ENCODE measurements around the gene GLB1L.
"Not testable (repeated sequence)": the region's sequence is repeated elsewhere in the genome, so short reads cannot be mapped to it uniquely, and the experiment has no call there.

GLB1L gene

DNA sequence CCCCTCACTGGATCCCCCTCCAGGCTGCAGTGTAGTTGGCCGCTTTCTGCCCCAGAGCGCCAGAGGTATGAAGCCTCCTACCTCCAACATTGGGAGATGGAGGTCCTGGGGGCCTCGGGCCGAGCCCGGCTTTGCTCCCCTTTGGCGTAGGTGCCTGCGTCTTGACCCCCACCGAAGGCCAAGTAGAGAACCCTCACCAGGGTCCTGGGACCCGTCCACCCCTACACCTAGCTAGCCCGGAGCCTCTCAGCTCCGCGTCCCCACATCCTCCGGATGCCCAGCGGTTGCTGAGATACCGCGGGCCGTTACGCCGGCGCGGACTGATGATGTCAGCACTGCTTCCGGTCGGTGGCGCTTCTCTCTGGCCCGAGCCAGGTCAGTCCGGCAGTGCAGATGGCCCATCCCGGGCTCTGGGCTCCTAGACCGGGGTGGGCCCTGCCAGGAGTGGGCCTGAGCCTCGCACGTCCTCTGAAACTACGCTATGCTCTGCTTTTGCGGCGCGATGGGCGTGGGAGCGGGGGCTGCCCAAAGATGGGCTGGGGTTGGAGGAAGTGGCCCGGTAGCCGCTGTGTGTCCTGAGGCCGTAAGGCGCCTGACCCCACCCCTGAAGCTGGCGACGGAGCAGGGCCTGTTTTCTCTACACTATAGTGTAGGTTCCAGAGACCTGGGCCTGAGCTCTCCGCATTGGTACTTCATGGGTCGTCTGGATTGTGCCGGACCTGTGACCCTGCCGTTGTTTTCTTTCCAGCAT lies at the start of gene GLB1L, which contains the start of gene STK16:
TSS of gene GLB1L (minus strand) at position 297 of the 751 bp plus-strand sequence. CDS start 1,871 bp downstream, outside the sequence.
TSS of gene STK16 (plus strand) at position 332 of the 751 bp plus-strand sequence. CDS start 521 bp downstream, outside the sequence.
- DNase-seq: peak; percentile 87 to 89

DNA sequence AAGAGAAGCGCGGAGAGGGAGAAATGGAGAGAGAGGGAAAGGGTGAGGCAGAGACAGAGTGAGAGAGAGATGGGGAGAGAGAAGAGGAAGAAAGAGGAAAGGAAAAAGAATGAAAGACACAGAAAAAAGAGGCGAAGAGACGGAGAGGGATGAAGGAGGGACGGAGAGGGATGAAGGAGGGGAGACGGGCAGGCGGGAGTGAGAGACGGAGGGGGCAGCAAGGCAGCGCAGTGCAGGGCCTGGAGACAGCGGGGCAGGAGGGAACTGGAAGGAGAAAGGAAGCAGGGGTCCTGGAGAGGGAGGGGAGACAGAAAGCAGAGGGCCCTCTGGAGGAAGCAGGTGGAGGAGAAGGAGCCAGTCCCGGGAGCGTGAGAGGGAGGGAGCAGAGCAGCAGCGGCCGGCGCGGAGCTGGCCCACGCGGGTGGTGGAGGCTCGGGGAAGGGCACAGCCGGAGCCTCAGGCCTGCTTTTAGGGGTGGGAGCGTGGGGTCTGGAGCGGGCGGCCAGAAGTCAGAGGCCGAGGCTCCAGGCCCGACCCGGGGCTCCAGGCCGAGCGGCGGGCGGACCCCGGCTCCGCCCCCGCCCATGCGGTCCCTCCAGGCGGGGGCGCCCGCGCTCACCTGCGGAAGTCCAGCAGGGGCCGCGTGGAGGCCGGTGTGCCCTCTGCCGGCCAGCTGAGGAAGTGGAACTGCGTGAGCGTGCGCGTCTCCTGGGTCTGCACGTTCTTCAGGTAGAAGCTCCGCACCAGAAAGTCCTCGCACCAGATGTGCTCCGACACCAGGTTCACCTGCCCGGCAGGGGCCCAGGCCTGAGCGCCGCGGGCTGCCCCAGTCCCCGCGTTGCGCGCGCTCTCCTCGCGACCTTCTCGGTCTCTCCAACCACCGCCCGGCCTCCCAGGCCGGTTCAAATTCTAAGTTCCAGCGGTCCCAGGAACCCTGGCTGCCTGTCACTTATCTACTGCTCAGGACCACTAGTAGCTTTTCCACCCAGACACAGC lies 49.4 kb upstream of the GLB1L start:
- no peak for DNase-seq

- no peak for DNase-seq
Measured at GRCh38 chr2:219293736-219294231, 48.5 kb upstream of the GLB1L start.

- no peak for DNase-seq
Measured at GRCh38 chr2:219292616-219293015, 47.4 kb upstream of the GLB1L start.

DNA sequence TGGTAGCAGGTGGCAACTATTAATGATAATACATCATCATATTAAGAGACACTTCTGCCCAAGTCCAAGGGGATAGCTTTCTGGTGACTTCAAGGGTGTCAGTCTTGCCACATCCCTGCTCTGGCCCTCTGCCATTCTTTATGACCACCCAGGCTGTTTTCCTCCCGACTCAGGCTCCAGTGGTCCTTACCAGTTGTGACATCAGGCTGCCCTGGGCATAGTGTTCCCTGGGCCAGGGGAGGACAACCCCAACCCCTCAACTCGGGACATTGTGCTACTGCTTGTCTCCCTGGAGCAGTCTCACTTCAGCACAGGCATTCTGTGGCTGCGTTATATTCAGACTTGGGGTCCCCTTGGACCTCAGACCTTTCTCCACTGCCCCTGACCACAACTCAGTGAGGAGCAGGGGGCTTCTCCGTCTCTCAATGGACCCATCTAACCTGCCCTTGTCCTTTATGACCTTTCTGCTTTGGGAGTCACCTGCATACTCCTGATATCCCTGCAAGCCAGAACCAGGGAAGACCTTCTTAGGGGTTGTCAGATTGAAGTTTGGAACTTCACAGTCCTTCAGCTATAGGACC lies 46.8 kb upstream of the GLB1L start:
- DNase-seq: no peak

- no peak for DNase-seq
Measured at GRCh38 chr2:219291394-219291793, 46.1 kb upstream of the GLB1L start.

DNA sequence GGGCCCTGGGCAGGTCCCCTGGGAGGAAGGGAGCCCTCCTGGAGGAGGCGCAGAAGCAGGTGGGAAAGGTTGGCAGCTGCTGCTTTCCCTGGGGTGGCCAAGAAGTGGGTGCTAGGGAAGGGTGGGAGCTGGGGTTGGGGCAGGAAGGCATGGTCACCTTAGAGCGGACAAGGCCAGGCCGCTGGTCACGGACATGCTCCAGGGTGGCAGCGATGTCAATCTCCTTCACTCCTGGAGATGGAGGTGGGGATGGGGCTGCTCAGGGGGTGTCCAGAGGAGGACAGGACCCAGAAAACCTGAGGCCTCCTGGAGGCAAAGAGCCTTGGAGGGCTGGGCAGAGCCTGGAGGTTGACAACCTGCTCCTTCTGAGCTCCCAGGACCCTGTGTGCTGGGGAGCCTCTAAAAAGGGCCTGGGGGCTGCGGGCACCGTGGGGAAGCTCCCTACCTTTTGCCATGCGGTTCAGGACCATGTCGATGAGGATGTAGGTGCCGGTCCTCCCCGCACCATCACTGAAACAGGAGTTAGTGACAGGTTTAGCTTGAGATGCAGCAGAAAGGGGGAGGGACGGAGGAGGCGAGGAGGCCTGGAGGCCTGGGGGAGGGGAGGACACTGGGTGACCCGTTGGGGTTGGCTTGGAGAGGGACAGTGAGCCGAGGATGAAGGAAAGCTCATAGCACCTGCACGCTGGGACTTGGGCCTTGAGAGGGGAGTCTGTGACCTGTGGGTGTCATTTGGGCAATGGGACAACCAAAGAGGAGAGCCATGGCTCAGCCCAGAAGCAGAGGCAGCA lies 45.3 kb upstream of the GLB1L start:
- no peak for DNase-seq

DNA sequence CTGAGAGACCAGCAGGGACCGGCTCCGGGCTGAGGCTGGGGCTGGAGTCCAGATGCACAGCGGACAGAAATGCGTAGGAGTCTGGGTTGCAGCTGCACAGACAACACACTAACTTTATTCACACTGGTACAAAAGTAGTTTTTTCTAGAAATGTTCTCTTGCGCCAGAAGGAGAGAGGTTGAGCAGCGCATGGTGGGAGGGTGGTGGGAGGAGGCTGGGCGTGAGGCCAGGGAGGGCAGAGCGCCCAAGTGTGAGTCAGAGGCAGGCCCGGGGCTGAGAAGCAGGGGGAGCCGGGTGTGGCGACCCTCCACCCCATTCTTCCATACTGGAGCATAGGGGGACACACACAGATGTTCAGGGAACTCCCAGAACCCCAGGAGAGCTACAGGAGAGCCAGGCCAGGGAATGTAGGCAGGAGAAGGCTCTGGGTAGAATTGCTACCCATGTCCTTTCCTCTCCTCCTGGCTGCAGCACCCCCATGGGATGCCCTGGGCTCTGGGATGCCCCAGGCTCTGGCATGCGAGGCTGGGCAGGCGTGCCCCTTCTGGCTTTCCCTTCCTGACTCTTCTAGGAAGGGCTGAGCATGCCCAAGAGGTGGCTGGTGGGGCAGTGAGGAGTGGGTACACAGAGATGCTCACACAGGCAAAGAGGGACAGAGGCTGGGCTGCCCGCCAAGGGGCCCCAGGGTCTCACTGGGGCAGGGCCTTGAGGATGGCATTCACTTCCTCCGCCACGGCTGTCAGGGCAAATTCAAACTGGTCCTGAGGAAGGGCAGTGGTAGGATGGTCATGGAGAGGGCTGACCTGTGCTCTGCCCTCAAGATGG lies 44.5 kb upstream of the GLB1L start:
- no peak for DNase-seq

- no peak for DNase-seq
Measured at GRCh38 chr2:219289195-219289536, 43.9 kb upstream of the GLB1L start.

DNA sequence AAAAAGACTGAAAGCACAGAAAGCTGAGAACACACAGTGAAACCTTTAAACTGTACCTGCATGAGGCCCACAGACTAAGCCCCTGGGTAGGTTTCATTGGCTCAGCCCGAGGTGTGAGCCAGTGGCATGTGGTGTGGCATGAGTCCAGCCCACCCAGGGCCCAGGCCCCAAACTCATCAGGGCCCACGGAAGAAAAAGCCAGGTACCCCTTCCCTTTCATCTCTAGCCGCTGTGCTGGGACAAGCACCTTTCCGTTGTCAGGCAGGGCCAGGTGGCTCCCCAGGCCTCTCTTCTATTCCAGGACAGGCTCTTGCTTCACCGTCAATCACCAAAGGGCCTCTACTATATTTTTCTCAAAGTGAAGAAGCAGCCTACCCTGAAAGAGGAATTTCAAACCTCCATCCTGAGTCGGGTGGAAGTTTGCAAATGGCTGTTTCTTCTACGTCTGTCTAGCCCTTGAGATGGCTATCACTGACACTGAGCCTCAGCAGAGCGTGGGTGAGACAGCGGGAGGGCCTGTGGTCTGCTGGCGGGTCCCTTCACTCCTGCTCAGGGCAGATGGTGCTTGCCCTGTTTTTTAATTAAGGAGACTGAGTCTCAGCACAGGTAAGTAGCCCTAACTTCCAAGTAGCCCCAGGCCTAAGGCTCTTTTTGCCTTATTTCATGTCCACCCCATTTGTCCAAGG lies 42.5 kb upstream of the GLB1L start:
- DNase-seq: no peak

DNA sequence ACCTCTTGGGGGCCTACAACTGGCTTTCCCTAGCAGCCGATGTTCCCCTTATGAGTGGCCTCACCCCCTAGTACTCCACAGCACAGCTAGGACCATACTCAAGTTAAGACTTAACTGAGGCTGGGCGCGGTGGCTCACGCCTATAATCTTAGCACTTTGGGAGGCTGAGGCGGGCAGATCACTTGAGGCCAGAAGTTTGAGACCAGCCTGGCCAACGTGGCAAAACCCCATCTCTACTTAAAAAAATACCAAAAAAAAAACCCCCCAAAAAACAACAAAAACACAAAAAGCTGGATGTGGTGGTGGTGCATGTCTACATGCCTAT lies 41.8 kb upstream of the GLB1L start:
- not testable (repeated sequence) for DNase-seq

- DNase-seq: no peak
Measured at GRCh38 chr2:219286436-219287115, 41.3 kb upstream of the GLB1L start.

DNA sequence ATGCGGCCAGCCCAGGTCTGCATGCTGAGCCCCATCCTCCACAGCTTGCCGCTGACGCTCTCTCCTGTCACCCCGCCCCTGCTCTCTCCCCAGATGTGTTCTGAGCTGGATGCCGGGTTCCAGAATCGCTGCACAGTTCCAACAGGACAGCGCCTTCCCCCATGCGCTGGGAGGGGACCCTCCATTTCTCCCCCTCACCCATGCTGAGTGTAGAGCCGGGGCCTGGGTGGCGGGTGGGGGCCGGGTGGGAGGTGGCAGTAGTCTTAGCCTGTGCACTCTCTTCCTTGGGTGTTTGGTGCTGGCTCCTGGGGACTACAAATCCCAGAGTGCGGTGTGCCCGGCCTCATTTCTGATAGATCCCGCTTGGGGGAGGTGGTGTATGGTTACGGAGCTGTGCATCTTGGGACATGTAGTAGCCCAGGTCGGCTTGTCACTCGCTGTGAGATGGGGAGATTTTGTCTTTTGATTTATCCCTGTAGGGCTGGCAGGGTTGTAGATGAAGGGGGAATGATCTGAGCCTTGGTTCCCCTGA lies 40.7 kb upstream of the GLB1L start:
- DNase-seq: no peak

DNA sequence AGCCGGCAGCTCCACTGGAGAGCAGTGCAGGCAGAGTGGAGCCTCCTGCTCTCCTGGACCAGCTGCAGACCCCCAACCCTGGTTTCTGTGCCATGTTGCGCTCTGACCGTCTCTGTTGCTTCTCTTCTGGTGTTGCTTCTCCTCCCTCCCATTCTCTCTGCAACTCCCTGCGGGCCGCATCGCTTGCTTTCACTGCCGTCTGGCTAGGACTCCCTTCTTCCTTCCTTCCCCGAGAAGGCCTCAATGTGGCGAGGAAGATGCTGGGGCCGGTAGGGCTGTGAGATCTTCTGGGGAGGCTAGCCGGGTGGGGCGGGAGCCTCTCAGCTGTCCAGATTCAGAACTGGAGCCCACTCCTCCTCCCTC lies 40.1 kb upstream of the GLB1L start:
- no peak for DNase-seq

- DNase-seq: no peak
Measured at GRCh38 chr2:219284501-219285372, 39.5 kb upstream of the GLB1L start.

GRCh38 chr2:219282943-219283581 lies 37.8 kb upstream of the GLB1L start:
- no peak for DNase-seq

GRCh38 chr2:219282375-219282774 lies 37.1 kb upstream of the GLB1L start:
- DNase-seq: no peak

GRCh38 chr2:219281588-219281987 lies 36.3 kb upstream of the GLB1L start:
- no peak for DNase-seq

- no peak for DNase-seq
Measured at GRCh38 chr2:219280651-219281050, 35.4 kb upstream of the GLB1L start.

Measured in SHP77 (cell line).